NCI-H1105 treated with DMSO at 0.1 percent for 48 hours (cell line): ENCODE measurements around the gene SEL1L2.
"Not testable (repeated sequence)": the region's sequence is repeated elsewhere in the genome, so short reads cannot be mapped to it uniquely, and the experiment has no call there.

ENCODE experiments used
- DNase-seq: peaks from one replicate; lab custom pipeline; 2025; lab: John Stamatoyannopoulos, UW

SEL1L2 gene

GRCh38 chr20:13990465-13990864, at the start of gene SEL1L2:
TSS of gene SEL1L2 (minus strand) at chr20:13990614. CDS start at chr20:13990534, 80 bp downstream.
- peak; percentile 16 for DNase-seq

- DNase-seq, result no peak
These were observed 46.2 kb upstream of the SEL1L2 start for GRCh38 chr20:14036567-14036966.

GRCh38 chr20:14033310-14033709, 42.9 kb upstream of the SEL1L2 start:
- no peak for DNase-seq

GRCh38 chr20:14030991-14031390, 40.6 kb upstream of the SEL1L2 start:
- DNase-seq, result no peak

GRCh38 chr20:14012671-14013070, 22.3 kb upstream of the SEL1L2 start:
- DNase-seq, result no peak

- DNase-seq, result no peak
These were observed 18.8 kb upstream of the SEL1L2 start for GRCh38 chr20:14009208-14009607.

GRCh38 chr20:14005996-14006395, 15.6 kb upstream of the SEL1L2 start:
- DNase-seq, result no peak

GRCh38 chr20:14000917-14001316, 10.5 kb upstream of the SEL1L2 start:
- no peak for DNase-seq

- no peak for DNase-seq
These were observed 5.9 kb upstream of the SEL1L2 start for GRCh38 chr20:13996265-13996664.

- peak; percentile 50 for DNase-seq
These were observed 5.4 kb upstream of the SEL1L2 start for GRCh38 chr20:13995841-13996240.

GRCh38 chr20:13995086-13995665, 4.8 kb upstream of the SEL1L2 start, which contains the start of gene MACROD2:
TSS of gene MACROD2 (plus strand) at chr20:13995516.
- peak; percentile 94 for DNase-seq

GRCh38 chr20:13991955-13992354, 1.5 kb upstream of the SEL1L2 start:
- not testable (repeated sequence) for DNase-seq

GRCh38 chr20:13991311-13991710, 897 bp upstream of the SEL1L2 start:
- DNase-seq, result no peak

- DNase-seq, result no peak
These were observed 6.2 kb downstream of the SEL1L2 start for GRCh38 chr20:13984211-13984610.

GRCh38 chr20:13960525-13960924, 29.9 kb downstream of the SEL1L2 start:
- no peak for DNase-seq

- DNase-seq, result no peak
These were observed 30.3 kb downstream of the SEL1L2 start for GRCh38 chr20:13960119-13960518.

- DNase-seq, result no peak
These were observed 37.2 kb downstream of the SEL1L2 start for GRCh38 chr20:13953227-13953626.

GRCh38 chr20:13947719-13948118, 42.7 kb downstream of the SEL1L2 start:
- no peak for DNase-seq

- DNase-seq, result no peak
These were observed 49.4 kb downstream of the SEL1L2 start for GRCh38 chr20:13941031-13941430.

- no peak for DNase-seq
These were observed 53.4 kb downstream of the SEL1L2 start for GRCh38 chr20:13936781-13937576.

GRCh38 chr20:13934992-13935894, 55.2 kb downstream of the SEL1L2 start:
- DNase-seq, result no peak

GRCh38 chr20:13930281-13930680, 60.1 kb downstream of the SEL1L2 start:
- DNase-seq, result no peak

GRCh38 chr20:13929836-13930235, 60.6 kb downstream of the SEL1L2 start:
- no peak for DNase-seq
